GM21576 (cell line): Measurements from ENCODE around the gene FBXL3.

ENCODE experiments used
- ATAC-seq: cut with Tn5 transposase; IDR thresholded peaks from one replicate; pipeline ENCODE4 v1.9.1; 2021; ENCODE audit warnings: mild to moderate bottlenecking, moderate library complexity; ENCODE audit not compliant: unreplicated experiment

Gene FBXL3, protein sequence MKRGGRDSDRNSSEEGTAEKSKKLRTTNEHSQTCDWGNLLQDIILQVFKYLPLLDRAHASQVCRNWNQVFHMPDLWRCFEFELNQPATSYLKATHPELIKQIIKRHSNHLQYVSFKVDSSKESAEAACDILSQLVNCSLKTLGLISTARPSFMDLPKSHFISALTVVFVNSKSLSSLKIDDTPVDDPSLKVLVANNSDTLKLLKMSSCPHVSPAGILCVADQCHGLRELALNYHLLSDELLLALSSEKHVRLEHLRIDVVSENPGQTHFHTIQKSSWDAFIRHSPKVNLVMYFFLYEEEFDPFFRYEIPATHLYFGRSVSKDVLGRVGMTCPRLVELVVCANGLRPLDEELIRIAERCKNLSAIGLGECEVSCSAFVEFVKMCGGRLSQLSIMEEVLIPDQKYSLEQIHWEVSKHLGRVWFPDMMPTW

DNA sequence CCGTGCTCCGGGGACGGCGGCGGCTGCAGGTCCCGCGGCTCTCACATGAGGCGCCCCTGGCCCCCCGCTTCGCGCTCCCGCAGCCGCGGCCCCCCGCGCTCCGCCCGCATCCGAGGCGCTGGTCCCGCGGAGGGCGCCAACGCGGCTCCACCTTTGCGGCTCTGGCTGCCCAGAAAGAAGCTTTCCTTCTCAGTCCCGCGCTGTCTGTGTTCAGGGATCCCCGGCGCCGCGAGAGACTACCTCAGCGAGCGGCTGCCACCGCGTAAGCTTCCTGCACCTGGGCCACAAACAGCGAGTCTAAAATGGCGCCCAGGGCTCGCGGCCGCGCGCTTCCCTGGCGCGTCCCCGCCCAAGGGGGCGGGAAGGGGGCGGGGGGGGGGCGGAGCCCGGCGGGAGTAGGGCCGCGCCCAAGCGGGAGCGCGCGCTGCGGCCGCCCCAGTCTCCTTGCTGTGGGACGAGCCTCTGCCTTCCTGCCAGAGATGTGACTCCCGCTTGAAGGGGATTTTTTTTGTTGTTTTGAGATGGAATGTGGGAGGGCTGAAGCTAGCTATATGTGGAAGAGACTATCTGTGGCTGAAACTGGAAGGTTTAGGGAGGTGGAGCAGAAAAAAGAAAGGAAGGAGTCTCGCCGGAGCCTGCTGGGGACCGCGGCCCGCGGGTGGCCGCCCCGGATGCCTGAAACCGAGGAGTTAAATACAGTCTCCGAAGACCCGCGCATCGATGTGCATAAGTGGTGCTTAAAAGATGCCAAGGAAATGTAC lies at the start of gene FBXL3:
TSS of gene FBXL3 (minus strand) at position 299 of the 761 bp plus-strand sequence. CDS start 5,299 bp downstream, outside the sequence.
- peak; percentile 50 for ATAC-seq

DNA sequence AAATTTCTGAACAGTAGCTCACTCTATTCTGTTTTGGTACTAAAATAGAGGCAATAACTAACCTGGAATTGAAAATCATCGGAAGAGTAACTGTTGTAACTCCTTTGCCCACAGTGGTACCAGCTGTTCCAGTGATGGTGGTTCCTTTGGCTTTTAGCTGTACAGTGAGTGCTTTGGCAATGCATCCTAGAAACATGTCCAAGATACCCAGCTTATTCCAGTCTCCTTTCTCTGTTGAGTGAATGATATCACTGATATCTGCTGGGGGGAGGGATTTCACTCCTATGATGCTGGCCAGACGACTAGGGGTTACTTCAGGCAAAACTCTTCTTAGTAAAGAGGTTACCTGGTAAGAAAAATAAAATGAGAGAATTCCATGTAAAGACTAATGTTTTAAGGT lies 40.6 kb upstream of the FBXL3 start:
- no peak for ATAC-seq

DNA sequence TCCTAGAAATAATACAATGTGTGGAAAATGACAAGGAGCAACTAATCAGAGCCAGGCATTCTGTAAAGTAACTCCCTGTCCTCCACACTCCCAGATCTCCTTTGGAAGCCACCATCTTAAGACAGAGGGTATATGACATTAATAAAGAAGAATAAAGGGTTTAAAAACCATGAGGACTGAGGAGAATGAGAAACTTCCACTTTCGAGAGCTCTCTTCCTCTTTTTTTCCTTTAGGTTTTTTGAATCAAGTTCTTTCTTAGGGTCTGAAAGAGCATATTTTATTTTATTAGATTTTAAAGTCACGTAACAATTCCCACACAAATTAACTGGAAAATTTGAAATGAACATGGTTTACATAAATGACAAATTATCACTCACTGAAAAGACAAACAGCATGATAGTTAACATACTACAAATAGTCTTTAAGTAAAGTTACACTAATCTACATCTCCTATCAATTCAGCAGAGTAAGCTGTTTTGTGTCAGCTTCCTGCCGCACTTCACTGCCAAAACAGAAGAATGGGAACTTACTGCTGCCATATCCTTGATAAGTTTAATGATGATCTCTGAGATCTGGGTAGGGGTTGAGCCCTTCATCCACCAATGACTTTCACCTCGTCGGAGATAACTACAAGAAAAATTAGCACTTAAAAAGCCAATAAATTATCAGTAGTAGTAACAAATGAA lies 38.6 kb upstream of the FBXL3 start:
- ATAC-seq: no peak

DNA sequence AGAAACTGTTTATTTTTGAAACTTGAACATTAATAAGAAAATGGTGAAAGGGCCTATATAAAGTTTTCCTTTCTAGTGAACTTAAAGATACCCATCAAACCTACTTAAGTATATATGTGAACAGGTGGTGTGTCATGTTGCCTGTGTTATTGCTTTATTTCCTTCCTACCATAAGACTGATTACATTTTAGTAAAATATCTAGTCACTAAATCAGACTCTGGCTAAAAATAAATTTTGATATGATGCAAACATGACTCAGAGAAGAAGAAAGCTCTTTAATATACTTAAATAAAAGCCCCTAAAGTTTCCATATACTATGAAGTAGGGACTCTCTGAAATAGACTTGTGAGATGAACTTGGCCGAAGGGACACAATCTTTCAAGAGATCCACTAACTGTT lies 35.1 kb upstream of the FBXL3 start:
- ATAC-seq: no peak

DNA sequence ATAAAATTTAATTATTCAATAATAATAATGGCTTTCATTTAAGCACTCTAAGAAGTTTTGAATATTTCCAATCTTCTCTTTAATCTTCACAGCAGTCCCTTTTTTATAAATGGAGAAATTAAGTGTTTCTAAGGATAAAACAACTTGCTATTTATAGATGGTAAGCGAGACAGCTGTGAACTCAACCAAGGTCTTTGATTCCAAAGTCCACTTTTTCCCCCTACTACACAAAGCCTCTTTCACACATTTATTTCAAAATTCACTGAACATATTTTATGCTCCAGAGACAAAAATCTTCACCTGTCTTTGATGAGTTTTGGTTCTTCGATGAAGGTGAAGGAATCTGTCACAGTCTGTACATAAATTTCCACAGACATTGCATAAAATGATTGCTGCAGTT lies 34.4 kb upstream of the FBXL3 start:
- no peak for ATAC-seq

DNA sequence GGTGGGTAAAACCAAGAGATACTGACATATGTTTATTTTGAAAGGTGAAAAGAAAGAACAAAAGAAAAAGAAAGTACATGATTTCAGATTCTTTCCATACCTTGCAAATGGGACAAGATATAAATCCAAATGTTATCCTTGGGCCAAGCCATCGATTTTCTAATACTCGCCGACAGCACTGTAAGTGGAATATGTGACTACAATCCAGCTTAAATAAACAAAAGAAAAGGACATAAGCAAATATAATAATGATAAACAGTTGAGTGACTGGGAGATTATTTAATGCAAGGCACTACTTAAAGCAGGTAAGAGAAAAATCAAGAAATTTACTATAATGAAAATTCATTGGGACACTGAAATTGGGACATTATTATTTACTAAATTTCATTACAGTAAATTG lies 29.9 kb upstream of the FBXL3 start:
- no peak for ATAC-seq

DNA sequence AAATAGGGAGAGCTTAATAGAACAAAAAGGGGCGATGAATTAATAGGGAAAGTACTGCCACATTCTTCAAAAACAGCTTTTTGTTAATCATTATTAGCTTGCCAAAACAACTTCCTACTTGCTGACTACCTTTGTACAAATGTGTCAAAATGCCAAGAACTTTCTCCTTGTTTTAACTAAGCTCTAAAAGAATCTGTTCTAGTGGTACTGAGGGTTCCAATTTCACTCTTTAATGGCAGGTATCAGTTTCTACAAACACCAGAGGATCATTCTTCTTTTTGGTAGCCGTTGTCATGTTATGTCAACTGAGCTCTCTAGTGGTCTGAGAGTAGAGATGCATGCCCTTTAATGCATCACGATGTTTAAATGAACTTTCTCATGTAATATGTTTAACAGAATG lies 29.4 kb upstream of the FBXL3 start:
- no peak for ATAC-seq

DNA sequence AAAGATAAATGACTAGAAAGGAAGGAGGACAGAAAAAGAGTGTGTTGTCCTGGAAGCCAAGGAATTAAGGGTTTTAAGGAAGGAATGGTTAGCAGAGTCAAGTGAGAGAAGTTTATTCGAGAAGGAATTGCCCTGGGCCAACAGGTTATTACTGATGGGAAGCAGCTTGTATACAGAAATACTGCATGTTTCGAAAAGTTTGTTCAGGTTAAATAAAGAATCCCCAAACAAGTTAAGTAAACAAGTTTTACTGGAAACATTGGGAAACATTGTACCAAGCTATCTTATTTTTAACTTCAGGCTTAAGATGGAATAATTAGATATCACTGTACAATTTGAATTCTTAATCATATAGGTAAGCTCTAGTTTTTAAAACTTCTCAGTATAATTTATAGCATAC lies 28.2 kb upstream of the FBXL3 start:
- no peak for ATAC-seq

DNA sequence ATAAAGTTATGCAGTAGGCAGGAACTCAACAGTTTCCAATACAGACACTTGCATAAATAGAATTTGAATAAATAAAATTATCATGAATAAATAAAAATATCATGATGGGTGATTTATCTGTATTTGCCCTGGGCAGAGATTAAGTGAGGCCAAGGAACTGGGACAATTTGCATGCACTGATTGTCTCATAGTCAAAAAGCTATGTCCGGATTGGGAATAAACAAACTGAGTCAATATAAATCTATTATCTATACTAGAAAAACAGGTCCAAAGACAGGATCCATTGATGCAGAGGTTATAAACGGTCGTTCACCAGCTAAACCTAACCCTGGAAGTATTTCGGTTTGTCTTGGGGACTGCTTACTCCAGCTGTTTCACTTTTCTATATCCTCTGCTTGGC lies 26.2 kb upstream of the FBXL3 start:
- no peak for ATAC-seq

DNA sequence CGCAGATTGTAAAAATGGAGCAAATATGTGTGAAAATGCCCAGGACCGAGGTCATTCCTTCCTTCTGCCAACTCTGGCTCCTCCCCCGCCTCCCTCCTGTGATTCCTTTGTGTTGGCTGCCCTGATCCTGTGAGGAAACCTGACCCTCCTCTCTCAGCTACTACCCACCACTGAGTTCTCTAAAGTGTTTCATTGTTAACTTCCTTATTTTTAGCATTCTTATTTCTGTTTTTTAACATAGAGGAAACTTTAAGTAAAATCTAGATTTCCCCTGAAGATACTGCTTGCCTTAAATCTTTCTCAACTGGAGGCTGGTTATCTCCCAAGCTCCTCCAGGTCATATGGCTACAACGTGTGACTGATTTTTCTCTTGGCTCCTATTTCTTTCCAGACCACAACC lies 21.7 kb upstream of the FBXL3 start:
- ATAC-seq: no peak

DNA sequence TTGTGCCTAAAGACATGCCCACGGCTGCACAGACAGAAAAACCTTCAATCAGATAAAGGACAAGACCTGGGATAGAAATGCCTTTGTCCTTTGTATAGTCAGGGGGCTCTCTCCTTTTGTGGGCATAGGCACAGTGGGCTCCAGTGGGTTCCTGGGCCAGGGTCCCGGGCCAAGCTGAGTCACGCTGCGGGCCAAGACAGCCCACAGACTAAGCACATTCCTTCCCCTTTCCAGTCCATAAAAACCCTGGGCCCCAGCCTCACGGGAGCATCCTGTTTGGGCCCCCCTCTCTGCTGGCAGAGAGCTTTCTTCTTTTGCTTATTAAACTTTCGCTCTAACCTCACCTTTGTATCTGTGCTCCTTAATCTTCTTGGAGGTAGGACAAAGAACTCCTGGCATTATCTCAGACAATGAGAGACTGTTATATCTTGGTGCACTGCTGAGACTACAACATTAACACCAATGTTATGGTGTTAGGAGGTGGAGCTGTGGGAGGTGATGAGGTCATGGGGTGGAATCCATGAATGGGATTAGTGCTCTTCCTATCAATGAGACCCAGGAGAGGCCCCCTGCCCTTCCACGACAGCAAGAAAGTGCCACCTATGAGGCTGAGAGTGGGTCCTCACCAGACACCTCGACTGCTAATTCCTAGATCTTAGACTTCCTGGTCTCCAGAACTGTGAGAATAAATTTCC lies 20.8 kb upstream of the FBXL3 start:
- no peak for ATAC-seq

DNA sequence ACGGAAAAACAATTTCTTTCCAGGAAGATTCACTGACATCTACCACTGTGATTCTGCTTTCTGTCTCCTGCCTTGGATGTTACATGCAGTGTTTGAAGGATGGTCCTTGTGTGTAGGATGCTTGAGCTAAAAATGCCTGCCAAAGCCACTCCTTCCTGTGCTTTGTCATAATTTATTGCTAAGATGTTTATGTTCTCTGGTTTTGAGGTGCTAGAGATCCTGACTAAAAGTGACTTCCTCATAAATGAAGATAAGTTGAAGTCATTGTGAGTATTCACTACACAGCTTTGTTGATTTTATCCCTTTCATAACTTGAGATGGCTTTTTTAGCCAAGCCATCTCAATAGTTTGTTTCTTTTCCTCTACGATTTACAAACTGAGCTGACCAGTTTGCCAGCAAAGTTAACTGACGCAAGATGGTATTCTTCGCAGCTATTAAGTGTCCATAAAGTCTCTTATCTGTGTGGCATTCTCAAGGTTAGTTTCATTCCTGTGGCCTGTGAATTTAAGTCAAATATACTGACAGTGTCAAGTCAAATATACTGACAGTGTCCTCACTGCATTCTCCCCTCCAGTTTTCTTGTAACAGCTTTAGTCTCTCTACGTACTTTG lies 15.7 kb upstream of the FBXL3 start:
- ATAC-seq: no peak

DNA sequence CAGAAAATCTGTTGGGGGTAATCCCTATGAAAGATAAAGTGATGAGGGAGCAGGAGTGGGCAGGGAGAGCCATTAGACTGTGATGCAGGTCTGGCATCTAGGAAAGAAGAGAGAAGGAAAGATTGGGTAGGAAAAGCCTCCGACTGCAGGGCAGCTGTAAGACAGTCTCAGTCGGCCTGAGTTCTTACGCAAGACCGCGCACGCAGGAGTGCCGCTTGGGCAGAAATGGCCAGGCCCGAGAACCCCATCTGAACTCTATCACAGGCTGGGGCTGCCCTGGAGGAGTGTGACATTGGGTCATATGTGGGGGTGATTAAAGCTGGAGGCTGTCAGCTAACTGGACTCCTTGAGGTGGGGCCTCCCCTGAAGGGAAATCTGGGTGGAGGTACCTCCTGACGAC lies 13.9 kb upstream of the FBXL3 start:
- no peak for ATAC-seq

DNA sequence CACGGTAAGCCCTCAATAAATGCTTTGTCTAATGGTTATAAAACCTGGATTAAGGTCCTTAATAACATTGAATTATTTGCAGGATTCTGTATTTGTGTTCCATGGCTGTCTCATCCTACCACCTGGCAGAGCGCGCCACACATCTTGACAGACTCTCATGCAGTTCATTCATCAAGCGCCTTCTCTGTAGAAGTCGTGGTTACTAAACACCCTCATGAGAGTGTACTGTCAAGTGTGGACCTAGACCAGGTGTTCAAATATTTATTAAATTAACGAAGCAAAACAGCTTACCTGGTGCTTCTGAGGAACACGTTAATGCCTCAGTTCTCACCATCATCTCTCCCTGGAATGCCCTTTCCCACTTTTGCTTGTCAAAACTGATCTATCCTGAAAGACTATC lies 13.1 kb upstream of the FBXL3 start:
- no peak for ATAC-seq

DNA sequence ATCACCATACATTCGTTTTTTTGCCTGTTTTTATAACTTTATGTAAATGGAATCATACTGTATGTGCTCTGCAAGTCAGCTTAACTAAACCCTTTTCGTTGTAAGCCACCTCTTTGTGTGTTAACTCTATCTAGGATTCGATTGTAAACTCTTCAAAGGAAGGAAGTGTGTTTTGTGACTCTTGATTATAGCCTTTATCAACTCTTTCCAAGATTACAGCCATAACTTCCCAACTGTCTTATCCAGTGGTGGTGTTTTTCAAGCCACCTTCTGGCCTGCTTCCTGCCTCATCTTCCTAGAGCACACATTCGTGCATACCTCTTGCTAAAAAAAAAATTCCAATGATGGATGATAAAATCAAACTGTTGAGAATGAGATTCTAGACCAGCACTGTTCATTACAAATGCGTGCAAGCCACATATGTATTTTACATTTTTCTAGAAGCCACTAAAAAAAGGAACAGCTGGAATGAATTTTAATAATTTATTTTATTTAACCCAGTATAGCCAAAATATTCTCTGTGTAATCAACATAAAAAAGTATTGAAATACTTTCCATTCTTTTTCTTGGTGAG lies 12.0 kb upstream of the FBXL3 start:
- no peak for ATAC-seq

DNA sequence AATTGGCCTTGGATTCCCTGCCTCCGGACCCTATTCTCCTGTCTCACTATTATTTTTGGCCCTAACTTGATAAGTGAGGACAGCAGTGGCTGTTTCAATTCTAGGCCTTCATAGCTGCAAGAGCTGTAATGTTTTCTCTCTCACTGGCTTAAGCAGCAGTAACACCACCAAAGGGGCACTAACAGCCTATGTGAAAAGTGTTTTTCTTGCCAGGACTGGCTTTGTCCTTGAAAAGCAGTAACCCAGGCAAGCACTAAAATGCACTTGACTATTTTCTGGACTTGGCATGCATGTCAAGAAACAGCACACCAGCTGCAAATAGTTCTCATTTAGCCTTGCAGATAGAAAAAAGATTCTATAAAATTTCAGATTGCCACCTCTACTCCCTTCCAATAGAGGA lies 9.3 kb upstream of the FBXL3 start:
- ATAC-seq: no peak

DNA sequence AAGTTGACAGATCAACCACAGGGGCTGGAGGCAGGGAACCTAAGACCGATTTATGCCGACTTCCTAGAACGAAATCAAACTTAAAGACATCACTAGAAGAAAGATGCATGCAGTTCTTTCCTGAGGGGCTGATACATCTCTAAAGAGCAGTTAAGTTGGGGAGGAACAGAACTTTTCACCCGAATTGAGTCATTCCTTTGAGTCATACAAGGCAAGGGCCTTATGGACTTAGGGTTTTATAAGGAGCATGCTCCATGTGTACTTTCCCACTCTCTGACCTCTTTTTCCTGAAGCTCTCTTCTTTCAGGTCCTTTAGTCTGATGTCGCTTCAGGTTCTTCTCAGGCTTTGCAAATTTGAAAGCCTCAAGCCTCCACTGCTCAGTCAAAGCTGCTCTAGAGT lies 7.9 kb upstream of the FBXL3 start:
- ATAC-seq: no peak

DNA sequence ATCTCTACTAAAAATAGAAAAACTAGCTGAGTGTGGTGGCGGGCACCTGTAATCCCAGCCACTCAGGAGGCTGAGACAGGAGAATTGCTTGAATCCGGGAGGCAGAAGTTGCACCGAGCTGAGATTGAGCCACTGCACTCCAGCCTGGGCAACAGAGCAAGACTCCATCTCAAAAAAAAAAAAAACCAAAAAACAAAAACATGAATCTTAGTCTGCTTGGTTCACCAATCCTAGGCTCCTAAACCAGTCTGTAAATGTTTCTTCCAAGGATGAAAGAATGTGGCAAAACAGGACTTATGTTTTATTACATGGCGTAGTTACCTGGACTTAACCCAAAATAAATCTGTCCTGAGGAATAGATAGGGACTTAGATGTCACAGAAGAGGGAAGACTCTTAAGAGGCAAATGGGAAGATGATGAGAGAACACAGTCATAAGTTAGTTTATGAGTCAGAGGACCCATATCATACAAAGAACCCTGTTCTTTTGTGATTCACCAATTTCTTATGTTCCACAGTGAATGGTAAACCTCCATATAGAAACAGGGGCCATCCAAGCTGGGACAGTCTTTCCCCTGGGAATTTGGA lies 6.9 kb upstream of the FBXL3 start:
- ATAC-seq: no peak

DNA sequence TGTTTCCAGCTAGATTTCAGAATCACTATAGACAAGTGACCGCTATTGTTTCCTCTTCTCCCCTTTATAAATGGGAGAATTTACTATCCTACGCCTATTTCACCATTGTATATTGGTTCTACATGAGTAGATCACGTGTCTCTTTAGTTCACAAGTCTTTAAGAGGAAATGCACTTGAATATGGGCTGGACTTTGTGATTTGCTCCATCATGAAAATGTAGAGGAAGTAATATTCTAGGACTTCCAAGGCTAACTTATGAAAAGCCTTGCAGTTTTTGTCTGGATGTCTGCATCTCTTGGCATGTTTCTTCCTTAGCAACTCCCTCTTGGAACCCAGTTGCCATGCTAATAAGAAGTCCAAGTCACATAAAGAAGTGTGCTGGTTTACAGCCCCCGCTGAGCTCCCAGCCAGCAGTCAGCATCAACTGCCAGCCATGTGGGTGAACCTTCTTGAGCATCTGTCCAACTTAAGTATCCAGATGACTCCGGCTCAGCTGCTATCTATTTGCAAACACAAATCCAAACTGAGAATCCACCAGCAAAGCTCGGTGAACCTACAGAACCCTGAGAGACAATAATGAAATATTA lies 4.8 kb upstream of the FBXL3 start:
- no peak for ATAC-seq

DNA sequence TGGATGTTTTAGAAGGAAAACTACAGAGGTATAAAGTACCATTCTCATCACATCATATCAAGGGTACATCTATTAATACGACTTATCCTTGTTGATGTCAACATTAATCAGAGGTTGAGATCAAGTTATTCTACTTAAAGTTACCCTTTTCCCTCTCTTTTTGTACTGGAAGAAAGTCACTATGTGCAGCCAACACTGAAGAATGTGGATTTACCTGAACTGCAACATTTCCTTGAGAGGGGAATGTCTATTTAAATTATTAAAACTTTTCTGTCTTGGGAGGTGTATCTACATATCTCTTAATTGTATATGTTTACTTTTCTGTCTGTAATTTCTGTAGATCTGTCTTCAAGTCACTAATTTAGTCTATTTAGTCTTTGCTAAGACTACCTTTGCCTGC lies 2.5 kb upstream of the FBXL3 start:
- no peak for ATAC-seq
